Loucy (cell line): Measurements from ENCODE around the gene WNK2.

Experiments used
- CTCF ChIP-seq: fragments of 200-600 bp; sonication (generic); conservative IDR thresholded peaks from 2 replicates; pipeline ENCODE4 v1.5.1; 2014; ENCODE audit warnings: mild to moderate bottlenecking, antibody characterized with exemption, low read length
- EZH2phosphoT487 ChIP-seq: fragments of 200-600 bp; IDR thresholded peaks from 2 replicates; pipeline ENCODE4 v1.6.1; 2018; ENCODE audit warnings: antibody characterized with exemption, mild to moderate bottlenecking, moderate library complexity, borderline replicate concordance

- TF ChIP-seq CTCF (no peak), EZH2phosphoT487 (no peak)
Observed at GRCh38 chr9:93209097-93209496, 25.2 kb downstream of the WNK2 start.
